MM.1S (cell line): Measurements from ENCODE around the gene ALLC.

Experiments used
- DNase-seq: peaks from one replicate; pipeline ENCODE4 v3.0.0-alpha.2; 2015
- H2AFZ ChIP-seq: fragments of 300-600 bp; sonication (generic); 2 replicates; pipeline ENCODE4 v1.6.0; 2016; ENCODE audit warnings: antibody characterized with exemption, low read length
- H3F3A ChIP-seq: fragments of 300-600 bp; sonication (generic); 2 replicates; pipeline ENCODE4 v1.6.1; 2016; ENCODE audit warnings: mild to moderate bottlenecking, antibody characterized with exemption, low read length, moderate library complexity, mixed read lengths; ENCODE audit not compliant: insufficient read depth
- H3K27ac ChIP-seq: fragments of 300-600 bp; sonication (generic); 2 replicates; pipeline ENCODE4 v1.5.1; 2016; ENCODE audit warnings: mild to moderate bottlenecking, low read length
- H3K27me3 ChIP-seq: fragments of 300-600 bp; sonication (generic); replicated peaks from 2 replicates; pipeline ENCODE4 v1.6.0; 2016; ENCODE audit warnings: low read length; ENCODE audit not compliant: insufficient read depth
- H3K36me3 ChIP-seq: fragments of 300-600 bp; sonication (generic); replicated peaks from 2 replicates; pipeline ENCODE4 v1.6.1; 2016; ENCODE audit warnings: mild to moderate bottlenecking, low read length, mixed read lengths; ENCODE audit not compliant: insufficient read depth
- H3K4me1 ChIP-seq: fragments of 300-600 bp; sonication (generic); 2 replicates; pipeline ENCODE4 v1.6.1; 2016; ENCODE audit warnings: low read length, mixed read lengths
- H3K4me2 ChIP-seq: fragments of 300-600 bp; sonication (generic); 2 replicates; pipeline ENCODE4 v1.6.0; 2016; ENCODE audit warnings: low read depth, low read length
- H3K4me3 ChIP-seq: fragments of 300-600 bp; sonication (generic); 2 replicates; pipeline ENCODE4 v1.5.1; 2016; ENCODE audit warnings: low read length, mixed read lengths
- H3K79me2 ChIP-seq: fragments of 300-600 bp; sonication (generic); 2 replicates; pipeline ENCODE4 v1.6.1; 2016; ENCODE audit warnings: mixed run types, low read length, mixed read lengths
- H3K9ac ChIP-seq: fragments of 300-600 bp; sonication (generic); 2 replicates; pipeline ENCODE4 v1.6.1; 2016; ENCODE audit warnings: low read length, mixed read lengths
- H3K9me2 ChIP-seq: fragments of 300-600 bp; sonication (generic); replicated peaks from 2 replicates; pipeline ENCODE4 v1.6.1; 2016; ENCODE audit warnings: mild to moderate bottlenecking, low read length, mixed read lengths; ENCODE audit not compliant: insufficient read depth
- H3K9me3 ChIP-seq: fragments of 300-600 bp; sonication (generic); replicated peaks from 2 replicates; pipeline ENCODE4 v1.6.1; 2016; ENCODE audit warnings: mild to moderate bottlenecking, low read length, mixed read lengths; ENCODE audit not compliant: insufficient read depth
- H4K20me1 ChIP-seq: fragments of 300-600 bp; sonication (generic); 2 replicates; pipeline ENCODE4 v1.6.1; 2016; ENCODE audit warnings: mild to moderate bottlenecking, low read length, moderate library complexity, mixed read lengths; ENCODE audit not compliant: insufficient read depth
- EZH2 ChIP-seq: fragments of 300-600 bp; sonication (generic); optimal IDR thresholded peaks from 2 replicates; pipeline ENCODE3; 2017; ENCODE audit warnings: low read depth, mild to moderate bottlenecking, antibody characterized with exemption, low read length, mixed read lengths
- EZH2phosphoT487 ChIP-seq: fragments of 300-600 bp; sonication (generic); IDR thresholded peaks from 2 replicates; pipeline ENCODE4 v1.6.1; 2018; ENCODE audit warnings: antibody characterized with exemption, low read length
- TF ChIP-seq, protein P1 (sequence below): fragments of 300-600 bp; sonication (generic); IDR thresholded peaks from 2 replicates; pipeline ENCODE4 v1.5.1; 2016; ENCODE audit warnings: antibody characterized with exemption, low read length, mixed read lengths

The ALLC gene

DNA sequence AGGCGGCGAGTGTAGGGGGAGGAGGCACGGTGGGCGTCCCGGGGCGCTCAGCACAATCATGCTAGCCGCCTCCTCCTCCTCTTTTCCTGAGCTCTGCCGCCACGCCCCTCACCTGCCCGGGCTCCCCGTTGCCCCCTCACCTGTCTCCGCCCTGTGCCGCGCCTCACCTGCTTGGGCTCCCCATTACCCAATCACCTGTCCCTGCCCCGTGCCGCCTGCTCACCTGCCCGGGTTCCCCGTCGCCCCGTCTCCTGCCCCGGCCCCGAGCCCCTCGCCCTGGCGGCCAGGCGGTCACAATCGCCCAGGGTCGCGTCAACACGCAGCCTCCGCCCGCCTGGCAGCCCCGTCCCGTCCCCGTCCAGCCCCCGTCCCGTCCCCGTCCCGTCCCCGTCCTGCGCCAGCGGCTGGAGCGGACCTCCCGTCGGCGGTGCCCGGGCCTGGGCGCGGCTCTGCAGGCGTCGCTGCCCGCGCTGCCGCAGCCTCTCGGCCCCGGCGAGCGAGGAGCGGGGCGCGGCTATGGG is 45.3 kb downstream of the ALLC start, which contains the start of gene DCDC2C:
Gene DCDC2C (plus strand): TSS at position 340 of the 521 bp plus-strand sequence. CDS start 177 bp downstream, at position 517.
- Histone ChIP-seq H3K4me2 (no peak within 1 kb of the TSS), H3K4me3 (no peak within 1 kb of the TSS)
- no peak for DNase-seq

DNA sequence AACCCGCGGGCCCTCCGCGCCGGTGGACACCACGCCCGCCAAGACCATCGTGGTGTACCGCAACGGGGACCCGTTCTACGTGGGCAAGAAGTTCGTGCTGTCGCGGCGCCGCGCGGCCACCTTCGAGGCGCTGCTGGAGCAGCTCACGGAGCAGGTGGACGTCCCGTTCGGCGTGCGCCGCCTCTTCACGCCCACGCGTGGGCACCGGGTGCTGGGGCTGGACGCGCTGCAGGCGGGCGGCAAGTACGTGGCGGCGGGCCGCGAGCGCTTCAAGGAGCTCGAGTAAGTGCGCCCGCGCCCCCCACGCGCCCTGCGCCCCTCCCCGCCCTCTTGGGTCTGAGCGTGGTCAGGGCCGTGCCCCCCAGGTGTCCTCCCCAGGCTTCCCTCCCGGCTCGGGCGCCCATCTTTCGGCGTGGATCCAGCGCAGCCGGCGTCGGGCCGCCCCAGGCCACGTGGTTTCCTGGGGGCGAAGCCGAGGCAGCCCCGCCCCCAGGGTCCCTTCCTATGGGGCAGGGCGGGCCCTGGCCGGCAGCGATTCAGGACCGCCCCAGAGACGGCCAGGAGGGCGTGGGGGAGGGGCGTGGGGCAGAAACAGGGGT is 45.9 kb downstream of the ALLC start:
- Histone ChIP-seq H3K36me3 (no peaks in the 10 kb centered on the region), H3K27ac (no peak overlapping the region), H3K9ac (no peak overlapping the region), H3K9me2 (no peaks in the 10 kb centered on the region), H2AFZ (no peak overlapping the region), H3K4me3 (no peak overlapping the region), H3K27me3 (no peaks in the 10 kb centered on the region), H3F3A (no peaks in the 10 kb centered on the region), H3K9me3 (no peaks in the 10 kb centered on the region), H4K20me1 (no peaks in the 10 kb centered on the region), H3K79me2 (no peaks in the 10 kb centered on the region), H3K4me2 (no peak overlapping the region), H3K4me1 (no peaks in the 10 kb centered on the region)
- TF ChIP-seq, protein P1, sequence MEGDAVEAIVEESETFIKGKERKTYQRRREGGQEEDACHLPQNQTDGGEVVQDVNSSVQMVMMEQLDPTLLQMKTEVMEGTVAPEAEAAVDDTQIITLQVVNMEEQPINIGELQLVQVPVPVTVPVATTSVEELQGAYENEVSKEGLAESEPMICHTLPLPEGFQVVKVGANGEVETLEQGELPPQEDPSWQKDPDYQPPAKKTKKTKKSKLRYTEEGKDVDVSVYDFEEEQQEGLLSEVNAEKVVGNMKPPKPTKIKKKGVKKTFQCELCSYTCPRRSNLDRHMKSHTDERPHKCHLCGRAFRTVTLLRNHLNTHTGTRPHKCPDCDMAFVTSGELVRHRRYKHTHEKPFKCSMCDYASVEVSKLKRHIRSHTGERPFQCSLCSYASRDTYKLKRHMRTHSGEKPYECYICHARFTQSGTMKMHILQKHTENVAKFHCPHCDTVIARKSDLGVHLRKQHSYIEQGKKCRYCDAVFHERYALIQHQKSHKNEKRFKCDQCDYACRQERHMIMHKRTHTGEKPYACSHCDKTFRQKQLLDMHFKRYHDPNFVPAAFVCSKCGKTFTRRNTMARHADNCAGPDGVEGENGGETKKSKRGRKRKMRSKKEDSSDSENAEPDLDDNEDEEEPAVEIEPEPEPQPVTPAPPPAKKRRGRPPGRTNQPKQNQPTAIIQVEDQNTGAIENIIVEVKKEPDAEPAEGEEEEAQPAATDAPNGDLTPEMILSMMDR: no peak
- no peak for TF ChIP-seq EZH2phosphoT487
- TF ChIP-seq EZH2: no peak
- no peak for DNase-seq

More for the DNA sequence above, 45.3 kb downstream of the ALLC start, which contains the start of gene DCDC2C:
- Histone ChIP-seq H3K79me2 (no peaks in the 10 kb centered on the region), H3K9me3 (no peaks in the 10 kb centered on the region), H3K27ac (no peak within 1 kb of the TSS), H3K36me3 (no peaks in the 10 kb centered on the region), H3F3A (no peaks in the 10 kb centered on the region), H3K4me1 (no peaks in the 10 kb centered on the region), H4K20me1 (no peaks in the 10 kb centered on the region), H3K27me3 (no peaks in the 10 kb centered on the region), H2AFZ (no peak within 1 kb of the TSS), H3K9ac (no peak within 1 kb of the TSS), H3K9me2 (no peaks in the 10 kb centered on the region)
- TF ChIP-seq, protein P1: no peak
- TF ChIP-seq EZH2 (no peak), EZH2phosphoT487 (no peak)

DNA sequence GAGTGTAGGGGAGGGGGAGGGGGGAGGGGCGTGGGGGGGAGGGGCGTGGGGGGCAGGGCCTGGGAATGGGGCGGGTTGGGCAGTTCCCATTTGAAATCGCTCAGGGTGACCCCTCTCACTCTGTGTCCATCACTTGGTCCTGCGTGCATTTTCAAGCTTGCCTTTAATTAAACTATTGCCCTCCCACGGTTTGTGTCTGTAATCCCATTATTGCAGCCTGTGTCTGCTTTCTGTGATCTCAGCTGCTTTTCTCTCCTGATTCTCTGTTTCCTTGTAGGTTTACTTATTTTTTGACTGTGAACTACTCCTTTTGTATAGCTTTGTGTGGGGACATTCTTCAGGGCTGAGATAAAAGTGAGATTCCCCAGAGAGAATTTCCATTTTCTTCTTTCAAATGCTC is 46.7 kb downstream of the ALLC start:
- Histone ChIP-seq H3K27me3 (no peaks in the 10 kb centered on the region), H3K4me1 (no peaks in the 10 kb centered on the region), H3K9ac (no peak overlapping the region), H3K4me2 (no peak overlapping the region), H3K36me3 (no peaks in the 10 kb centered on the region), H3F3A (no peaks in the 10 kb centered on the region), H3K79me2 (no peaks in the 10 kb centered on the region), H3K9me3 (no peaks in the 10 kb centered on the region), H2AFZ (no peak overlapping the region), H3K9me2 (no peaks in the 10 kb centered on the region), H3K4me3 (no peak overlapping the region), H3K27ac (no peak overlapping the region), H4K20me1 (no peaks in the 10 kb centered on the region)
- TF ChIP-seq EZH2phosphoT487: no peak
- TF ChIP-seq, protein P1: no peak
- TF ChIP-seq EZH2: no peak
- DNase-seq: no peak
